PFSK-1 (cell line): ENCODE measurements around the gene ZYX.

Experiments used
- FOXP2 ChIP-seq: optimal IDR thresholded peaks from 2 replicates; pipeline ENCODE3; 2011; ENCODE audit warnings: borderline replicate concordance, control low read depth, inconsistent platforms; ENCODE audit not compliant: insufficient read depth; ENCODE audit errors: extremely low read length, extremely low read depth
- POLR2AphosphoS5 ChIP-seq: IDR thresholded peaks from 2 replicates; pipeline ENCODE4 v1.6.1; 2012; ENCODE audit warnings: low read depth, mild to moderate bottlenecking, control low read depth, low read length, moderate library complexity
- SIN3A ChIP-seq: IDR thresholded peaks from 2 replicates; pipeline ENCODE4 v1.6.1; 2012; ENCODE audit warnings: mild to moderate bottlenecking, low read length, moderate library complexity, borderline replicate concordance; ENCODE audit not compliant: insufficient read depth
- TAF1 ChIP-seq: IDR thresholded peaks from 2 replicates; pipeline ENCODE4 v1.6.1; 2012; ENCODE audit warnings: low read length, control low read depth, borderline replicate concordance; ENCODE audit not compliant: insufficient read depth
- TF ChIP-seq, protein P1 (sequence below), 2 experiments: IDR thresholded peaks; 2 replicates each; pipeline versions ENCODE4 v1.6.1 to v1.8.0; 2011 to 2012; ENCODE audit warnings: low read depth in 2 of 2, low read length in 2 of 2, control low read depth in 1 of 2, inconsistent platforms in 1 of 2, mild to moderate bottlenecking in 1 of 2, moderate library complexity in 1 of 2; ENCODE audit not compliant: insufficient read depth in 1 of 2

The ZYX gene

DNA sequence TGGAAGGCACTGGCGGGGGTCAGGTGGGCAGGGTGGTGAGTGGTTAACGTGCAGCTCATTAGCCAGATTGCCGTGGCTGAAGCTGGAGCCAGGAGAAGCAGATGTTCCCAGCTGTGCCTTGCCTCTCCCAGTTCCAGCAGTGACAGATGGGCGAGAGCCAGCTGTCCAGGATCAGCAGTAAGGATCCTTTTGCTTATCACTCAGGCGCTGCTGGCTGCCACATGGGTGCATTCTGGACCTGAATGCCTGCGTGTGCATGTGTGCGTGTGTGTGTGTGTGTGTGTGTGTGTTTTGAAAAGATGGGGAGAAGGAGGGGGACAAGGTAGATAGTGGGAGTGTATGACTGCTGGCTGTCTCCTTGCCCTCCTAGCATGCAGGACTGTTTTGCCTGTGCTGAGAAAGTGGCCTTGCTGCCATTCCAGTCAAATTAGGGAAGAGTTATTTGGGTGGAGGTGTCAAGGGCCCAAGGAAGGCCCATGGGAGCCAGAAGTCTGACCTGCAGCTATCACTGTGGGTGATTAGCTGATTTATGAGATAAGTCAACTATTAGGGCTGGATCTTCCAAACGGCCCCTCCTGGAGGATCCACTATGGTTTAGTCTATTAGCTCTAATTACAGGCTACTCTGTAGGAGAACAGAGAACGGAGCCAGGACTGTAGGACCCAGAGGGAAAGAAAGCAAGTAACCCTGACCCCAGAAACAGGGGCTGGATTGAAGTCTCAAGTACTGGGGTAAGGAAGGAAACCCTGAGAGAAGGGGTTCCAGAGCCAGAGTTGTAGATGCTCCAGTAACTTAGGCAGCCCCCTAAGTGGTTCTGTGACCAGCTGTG, 24.2 kb downstream of the ZYX start:
- TF ChIP-seq TAF1 (no peak), POLR2AphosphoS5 (no peak), FOXP2 (no peak), SIN3A (no peak)
- TF ChIP-seq, protein P1, sequence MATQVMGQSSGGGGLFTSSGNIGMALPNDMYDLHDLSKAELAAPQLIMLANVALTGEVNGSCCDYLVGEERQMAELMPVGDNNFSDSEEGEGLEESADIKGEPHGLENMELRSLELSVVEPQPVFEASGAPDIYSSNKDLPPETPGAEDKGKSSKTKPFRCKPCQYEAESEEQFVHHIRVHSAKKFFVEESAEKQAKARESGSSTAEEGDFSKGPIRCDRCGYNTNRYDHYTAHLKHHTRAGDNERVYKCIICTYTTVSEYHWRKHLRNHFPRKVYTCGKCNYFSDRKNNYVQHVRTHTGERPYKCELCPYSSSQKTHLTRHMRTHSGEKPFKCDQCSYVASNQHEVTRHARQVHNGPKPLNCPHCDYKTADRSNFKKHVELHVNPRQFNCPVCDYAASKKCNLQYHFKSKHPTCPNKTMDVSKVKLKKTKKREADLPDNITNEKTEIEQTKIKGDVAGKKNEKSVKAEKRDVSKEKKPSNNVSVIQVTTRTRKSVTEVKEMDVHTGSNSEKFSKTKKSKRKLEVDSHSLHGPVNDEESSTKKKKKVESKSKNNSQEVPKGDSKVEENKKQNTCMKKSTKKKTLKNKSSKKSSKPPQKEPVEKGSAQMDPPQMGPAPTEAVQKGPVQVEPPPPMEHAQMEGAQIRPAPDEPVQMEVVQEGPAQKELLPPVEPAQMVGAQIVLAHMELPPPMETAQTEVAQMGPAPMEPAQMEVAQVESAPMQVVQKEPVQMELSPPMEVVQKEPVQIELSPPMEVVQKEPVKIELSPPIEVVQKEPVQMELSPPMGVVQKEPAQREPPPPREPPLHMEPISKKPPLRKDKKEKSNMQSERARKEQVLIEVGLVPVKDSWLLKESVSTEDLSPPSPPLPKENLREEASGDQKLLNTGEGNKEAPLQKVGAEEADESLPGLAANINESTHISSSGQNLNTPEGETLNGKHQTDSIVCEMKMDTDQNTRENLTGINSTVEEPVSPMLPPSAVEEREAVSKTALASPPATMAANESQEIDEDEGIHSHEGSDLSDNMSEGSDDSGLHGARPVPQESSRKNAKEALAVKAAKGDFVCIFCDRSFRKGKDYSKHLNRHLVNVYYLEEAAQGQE (IDR thresholded peaks at IDR 0.05; ENCODE audit: insufficient read depth in 1 of 2, low read depth in 2 of 2, low read length in 2 of 2): no peak

- no peak for TF ChIP-seq TAF1
- no peak for TF ChIP-seq FOXP2
- TF ChIP-seq POLR2AphosphoS5: no peak
- TF ChIP-seq, protein P1 (IDR thresholded peaks at IDR 0.05; ENCODE audit: insufficient read depth in 1 of 2, low read depth in 2 of 2, low read length in 2 of 2): no peak
- TF ChIP-seq SIN3A: no peak
Measured at GRCh38 chr7:143406002-143406357, 24.8 kb downstream of the ZYX start.

- no peak for TF ChIP-seq TAF1
- TF ChIP-seq, protein P1 (IDR thresholded peaks at IDR 0.05; ENCODE audit: insufficient read depth in 1 of 2, low read depth in 2 of 2, low read length in 2 of 2): no peak
- TF ChIP-seq FOXP2: no peak
- TF ChIP-seq SIN3A: no peak
Measured at GRCh38 chr7:143407287-143408251, 26.4 kb downstream of the ZYX start.

- TF ChIP-seq SIN3A: no peak
- no peak for TF ChIP-seq FOXP2
- TF ChIP-seq TAF1: no peak
- TF ChIP-seq, protein P1 (IDR thresholded peaks at IDR 0.05; ENCODE audit: insufficient read depth in 1 of 2, low read depth in 2 of 2, low read length in 2 of 2): no peak
- TF ChIP-seq POLR2AphosphoS5: no peak
Measured at GRCh38 chr7:143408252-143408685, 27.1 kb downstream of the ZYX start.
